ENCODE data around the gene SUMF1. TPM values are rescaled to one million over a fixed set of nuclear protein-coding genes. Genes with fewer than 3 reads are reported as not detected.

SUMF1 gene
- total RNA-seq, 1 experiment from 2014 or later = 26.6 TPM

- Histone ChIP-seq H3K4me1 (ENCODE audit: control insufficient read depth in 1 of 2, insufficient read depth in 2 of 2, low read length in 2 of 2) (no peaks in the 10 kb centered on the region), H3K9me3 (ENCODE audit: control insufficient read depth in 1 of 2, insufficient read depth in 1 of 2, low read depth in 1 of 2, low read length in 2 of 2) (no peaks in the 10 kb centered on the region), H2AFZ (ENCODE audit: low read depth, low read length, poor library complexity, severe bottlenecking) (no peak overlapping the region), H3K9me2 (ENCODE audit: insufficient read depth) (no peaks in the 10 kb centered on the region), H3K4me2 (ENCODE audit: low read length) (no peak overlapping the region), H4K20me1 (ENCODE audit: insufficient read depth) (peaks cover 3% of the 10 kb centered on the region; the same call in 1 of the 2 replicates), H3K4me3 (replicated peaks in 1 of 2; ENCODE audit: low read depth in 1 of 2, low read length in 2 of 2) (no peak overlapping the region), H3K27me3 (ENCODE audit: insufficient read depth, low read length) (no peaks in the 10 kb centered on the region), H3K79me2 (ENCODE audit: insufficient read depth, low read length) (no peaks in the 10 kb centered on the region), H3K27ac (ENCODE audit: low read depth, low read length) (no peak overlapping the region), H3K36me3 (ENCODE audit: control insufficient read depth in 1 of 2, insufficient read depth in 2 of 2, low read length in 2 of 2) (no peaks in the 10 kb centered on the region), H3K9ac (ENCODE audit: low read length) (no peak overlapping the region)
- ChIA-PET CTCF (no interaction called here), RAD21 (ENCODE audit: low non-redundant PET in 1 of 2, low total read pairs in 2 of 2, uncharacterized antibody in 2 of 2, unreplicated experiment in 2 of 2) (no interaction called here), POLR2A (no interaction called here)
- DNase-seq (ENCODE audit: low read depth, low spot score) (no peak), ATAC-seq (no peak)
- intact Hi-C loops (cut with micrococcal nuclease) = no loop called here
- TF ChIP-seq SIN3A (IDR thresholded peaks at IDR 0.05; ENCODE audit: low read depth) = no peak
- no peak for TF ChIP-seq POLR2A (IDR thresholded peaks at IDR 0.05; ENCODE audit: borderline replicate concordance, extremely low read depth, insufficient read depth, insufficient read length)
- TF ChIP-seq SP1 (IDR thresholded peaks at IDR 0.05; ENCODE audit: low read depth) = no peak
- TF ChIP-seq JUND (IDR thresholded peaks at IDR 0.05) = no peak
- TF ChIP-seq EGR1 (IDR thresholded peaks at IDR 0.05; ENCODE audit: low read depth) = no peak
- no peak for TF ChIP-seq EZH2phosphoT487 (IDR thresholded peaks at IDR 0.05; ENCODE audit: borderline replicate concordance)
- no peak for TF ChIP-seq CEBPB (IDR thresholded peaks at IDR 0.05; ENCODE audit: low read depth)
- no peak for TF ChIP-seq ZNF274 (IDR thresholded peaks at IDR 0.05; ENCODE audit: low read depth, low read length)
- no peak for TF ChIP-seq CBX3 (IDR thresholded peaks at IDR 0.05; ENCODE audit: low read depth)
- no peak for TF ChIP-seq RAD21 (IDR thresholded peaks at IDR 0.05; ENCODE audit: low read depth)
- TF ChIP-seq SRF (IDR thresholded peaks at IDR 0.05; ENCODE audit: low read depth) = no peak
- no peak for TF ChIP-seq FOSL1 (IDR thresholded peaks at IDR 0.05; ENCODE audit: low read depth)
- TF ChIP-seq EZH2 (IDR thresholded peaks at IDR 0.05) = no peak
- TF ChIP-seq YY1 (IDR thresholded peaks at IDR 0.05; ENCODE audit: extremely low read depth, insufficient replicate concordance, low read depth, low read length) = no peak
- no peak for TF ChIP-seq ZFX (IDR thresholded peaks at IDR 0.05)
- TF ChIP-seq REST (IDR thresholded peaks at IDR 0.05; ENCODE audit: low read depth) = no peak
- TF ChIP-seq, protein P1, sequence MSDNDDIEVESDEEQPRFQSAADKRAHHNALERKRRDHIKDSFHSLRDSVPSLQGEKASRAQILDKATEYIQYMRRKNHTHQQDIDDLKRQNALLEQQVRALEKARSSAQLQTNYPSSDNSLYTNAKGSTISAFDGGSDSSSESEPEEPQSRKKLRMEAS (IDR thresholded peaks at IDR 0.05) = no peak
- no peak for TF ChIP-seq TCF7L2 (IDR thresholded peaks at IDR 0.05; ENCODE audit: borderline replicate concordance, extremely low read depth, insufficient read depth, insufficient read length)
- BruUV-seq (replicated peaks) = no TSS peak
Measured at GRCh38 chr3:4397466-4397865, 69.6 kb downstream of the SUMF1 start.
